Measurements from ENCODE around the gene ANKH.

DNA sequence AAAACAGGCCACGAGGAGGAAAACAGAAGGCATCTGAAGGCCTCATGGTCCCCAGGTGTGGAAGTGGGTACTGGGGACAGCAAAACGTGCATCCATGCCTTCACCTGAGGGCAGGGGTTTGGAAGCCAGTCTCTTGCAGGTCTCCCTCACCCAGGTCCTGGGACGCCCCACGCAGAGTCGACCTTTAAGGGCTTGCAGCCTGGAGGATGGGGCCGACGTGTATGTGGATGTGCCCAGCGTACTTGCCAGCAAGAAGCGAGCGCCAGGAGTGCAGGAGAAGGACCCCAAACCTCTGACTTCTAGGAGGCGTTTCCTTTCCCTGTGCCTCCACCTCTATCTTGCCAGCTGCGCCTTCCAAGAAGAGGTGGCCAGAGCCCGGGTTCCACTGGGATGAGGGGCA lies 141.1 kb downstream of the ANKH start:
- TF ChIP-seq EZH2 (IDR thresholded peaks at IDR 0.05; ENCODE audit: borderline replicate concordance, low read depth, low read length, poor library complexity, severe bottlenecking): no peak
- TF ChIP-seq, protein P1, sequence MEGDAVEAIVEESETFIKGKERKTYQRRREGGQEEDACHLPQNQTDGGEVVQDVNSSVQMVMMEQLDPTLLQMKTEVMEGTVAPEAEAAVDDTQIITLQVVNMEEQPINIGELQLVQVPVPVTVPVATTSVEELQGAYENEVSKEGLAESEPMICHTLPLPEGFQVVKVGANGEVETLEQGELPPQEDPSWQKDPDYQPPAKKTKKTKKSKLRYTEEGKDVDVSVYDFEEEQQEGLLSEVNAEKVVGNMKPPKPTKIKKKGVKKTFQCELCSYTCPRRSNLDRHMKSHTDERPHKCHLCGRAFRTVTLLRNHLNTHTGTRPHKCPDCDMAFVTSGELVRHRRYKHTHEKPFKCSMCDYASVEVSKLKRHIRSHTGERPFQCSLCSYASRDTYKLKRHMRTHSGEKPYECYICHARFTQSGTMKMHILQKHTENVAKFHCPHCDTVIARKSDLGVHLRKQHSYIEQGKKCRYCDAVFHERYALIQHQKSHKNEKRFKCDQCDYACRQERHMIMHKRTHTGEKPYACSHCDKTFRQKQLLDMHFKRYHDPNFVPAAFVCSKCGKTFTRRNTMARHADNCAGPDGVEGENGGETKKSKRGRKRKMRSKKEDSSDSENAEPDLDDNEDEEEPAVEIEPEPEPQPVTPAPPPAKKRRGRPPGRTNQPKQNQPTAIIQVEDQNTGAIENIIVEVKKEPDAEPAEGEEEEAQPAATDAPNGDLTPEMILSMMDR (conservative IDR thresholded peaks at IDR 0.05; ENCODE audit: low read depth, low read length): no peak
